B cell (primary cell): ENCODE measurements around the gene AIFM2. TPM values are rescaled to one million over a fixed set of nuclear protein-coding genes. Genes with fewer than 3 reads are reported as not detected.

Experiments
- ATAC-seq: fragments of 200-7000 bp; cut with Tn5 transposase; one replicate; pipeline ENCODE4 v1.10.0; 2021; ENCODE audit warnings: low read depth, mild to moderate bottlenecking, moderate number of reproducible peaks, moderate library complexity
- CTCF ChIA-PET: fragments of 350-600 bp; sonication (Branson Sonifier 250); formaldehyde crosslinking; loops from one replicate; lab custom pipeline; 2021; ENCODE audit warnings: antibody characterized with exemption, inconsistent platforms; lab: Charles Lee
- POLR2A ChIA-PET: fragments of 350-600 bp; sonication (Branson Sonifier 250); formaldehyde crosslinking; loops from one replicate; lab custom pipeline; 2021; ENCODE audit warnings: antibody characterized with exemption; lab: Charles Lee
- DNase-seq: peaks from one replicate; pipeline ENCODE4 v3.0.0; 2013
- H2AFZ ChIP-seq: 2 replicates; pipeline ENCODE4 v1.6.1; 2012; ENCODE audit warnings: mild to moderate bottlenecking, low read depth, low read length; ENCODE audit not compliant: insufficient read depth, poor library complexity, severe bottlenecking
- H3K27ac ChIP-seq, 2 donors: 1 replicate in 1 of 2; 2 replicates in 1 of 2; pipeline ENCODE4 v1.5.1; 2012 to 2013; ENCODE audit warnings: low read length in 2 of 2, mild to moderate bottlenecking in 2 of 2, moderate library complexity in 1 of 2
- H3K27me3 ChIP-seq, 4 experiments: fragments of 200-600 bp in 1 of 4; sonication (generic) in 1 of 4; replicated peaks in 1 of 4; 1 replicate in 2 of 4; 2 replicates in 2 of 4; pipeline versions ENCODE4 v1.6.1 to v1.7.0; 2013 to 2016; ENCODE audit warnings: low read length in 3 of 4, mild to moderate bottlenecking in 2 of 4, mixed read lengths in 1 of 4, moderate library complexity in 1 of 4; ENCODE audit not compliant: insufficient read depth in 4 of 4, control insufficient read depth in 3 of 4; ENCODE audit errors: control extremely low read depth in 1 of 4
- H3K36me3 ChIP-seq, 2 experiments: replicated peaks in 1 of 2; 1 replicate in 1 of 2; 2 replicates in 1 of 2; pipeline versions ENCODE4 v1.6.1 to v1.7.1; 2013; ENCODE audit warnings: low read length in 1 of 2; ENCODE audit not compliant: insufficient read depth in 2 of 2, control insufficient read depth in 1 of 2; ENCODE audit errors: control extremely low read depth in 1 of 2, extremely low read depth in 1 of 2
- H3K4me1 ChIP-seq, 2 donors: fragments of 200-600 bp in 1 of 2; sonication (generic) in 1 of 2; 1 replicate in 1 of 2; 2 replicates in 1 of 2; pipeline versions ENCODE4 v1.5.1 to v1.6.1; 2013 to 2017; ENCODE audit warnings: low read length in 2 of 2; ENCODE audit not compliant: control insufficient read depth in 2 of 2, insufficient read depth in 2 of 2
- H3K4me2 ChIP-seq: replicated peaks from 2 replicates; pipeline ENCODE3; 2012; ENCODE audit warnings: mild to moderate bottlenecking, low read depth, low read length; ENCODE audit not compliant: poor library complexity, severe bottlenecking
- H3K4me3 ChIP-seq, 5 experiments: fragments of 200-600 bp in 1 of 5; sonication (generic) in 1 of 5; 1 replicate in 3 of 5; 2 replicates in 2 of 5; pipeline versions ENCODE4 v1.5.1 to v1.7.0; 2011 to 2016; ENCODE audit warnings: low read length in 4 of 5, mild to moderate bottlenecking in 4 of 5, low read depth in 2 of 5, control low read depth in 1 of 5, moderate library complexity in 1 of 5; ENCODE audit not compliant: insufficient read depth in 1 of 5; ENCODE audit errors: control extremely low read depth in 1 of 5, extremely low read depth in 1 of 5
- H3K79me2 ChIP-seq: fragments of 200-600 bp; sonication (generic); one replicate; pipeline ENCODE4 v1.6.0; 2016; ENCODE audit warnings: low read length; ENCODE audit not compliant: control insufficient read depth, insufficient read depth
- H3K9ac ChIP-seq: fragments of 200-600 bp; sonication (generic); 2 replicates; pipeline ENCODE4 v1.6.1; 2017; ENCODE audit warnings: mild to moderate bottlenecking, low read length, moderate library complexity
- H3K9me3 ChIP-seq, 3 donors: one replicate each; pipeline versions ENCODE4 v1.6.1 to v1.7.1; 2013; ENCODE audit warnings: low read length in 2 of 3; ENCODE audit not compliant: control insufficient read depth in 2 of 3, insufficient read depth in 1 of 3; ENCODE audit errors: control extremely low read depth in 1 of 3
- H4K20me1 ChIP-seq: 2 replicates; pipeline ENCODE4 v1.6.0; 2012; ENCODE audit warnings: mild to moderate bottlenecking, low read length; ENCODE audit not compliant: insufficient read depth, control insufficient read depth, poor library complexity, severe bottlenecking
- H3K27ac Mint-ChIP-seq: one replicate; pipeline ENCODE4 v1.8.0; 2021; ENCODE audit warnings: mixed read lengths
- H3K27me3 Mint-ChIP-seq: one replicate; pipeline ENCODE4 v1.8.0; 2021; ENCODE audit warnings: mixed read lengths
- H3K4me1 Mint-ChIP-seq: one replicate; pipeline ENCODE4 v1.8.0; 2021; ENCODE audit warnings: mixed read lengths
- H3K4me3 Mint-ChIP-seq: one replicate; pipeline ENCODE4 v1.8.0; 2021; ENCODE audit warnings: mixed read lengths
- H3K9me3 Mint-ChIP-seq: one replicate; pipeline ENCODE4 v1.8.0; 2022; ENCODE audit warnings: mixed read lengths; ENCODE audit not compliant: insufficient read depth
- EZH2 ChIP-seq: IDR thresholded peaks from 2 replicates; pipeline ENCODE4 v1.6.1; 2012; ENCODE audit warnings: borderline replicate concordance, low read depth, mild to moderate bottlenecking, moderate library complexity, low read length; ENCODE audit not compliant: insufficient read depth, poor library complexity, severe bottlenecking
- WGBS: methylation state at CpG from one replicate; pipeline ENCODE4 v1.1.5; 2013; ENCODE audit warnings: missing lambda C conversion rate; ENCODE audit not compliant: insufficient coverage; 5-methylcytosine and 5-hydroxymethylcytosine counted together
- intact Hi-C: fragments of 100-400 bp; cut with micrococcal nuclease; formaldehyde crosslinking; loops from one replicate; pipeline ENCODE4 v1.10.0; 2022
- polyA plus RNA-seq: library from polyadenylated mRNA; depleted of rRNA; stranded (reverse); fragments of >200 nt; gene quantifications from 2 replicates; pipeline ENCODE4 v1.2.3, GENCODE V29; 2012
- total RNA-seq, 2 donors: library from RNA; stranded (reverse); fragments of 120-200 nt in 1 of 2; gene quantifications; 1 replicate in 1 of 2; 2 replicates in 1 of 2; pipeline versions ENCODE4 v1.2.3 to v1.2.4, GENCODE V29; 2013 to 2022
- TF ChIP-seq, protein P1 (sequence below): fragments of 200-600 bp; IDR thresholded peaks from one replicate; pipeline ENCODE4 v1.8.0; 2022; ENCODE audit warnings: antibody characterized with exemption, mild to moderate bottlenecking

AIFM2 gene
- total and polyA plus RNA-seq, 2 donors (not counting 1 experiment from before 2014, with no cell fraction given) = 5.6 to 8.1 TPM

DNA sequence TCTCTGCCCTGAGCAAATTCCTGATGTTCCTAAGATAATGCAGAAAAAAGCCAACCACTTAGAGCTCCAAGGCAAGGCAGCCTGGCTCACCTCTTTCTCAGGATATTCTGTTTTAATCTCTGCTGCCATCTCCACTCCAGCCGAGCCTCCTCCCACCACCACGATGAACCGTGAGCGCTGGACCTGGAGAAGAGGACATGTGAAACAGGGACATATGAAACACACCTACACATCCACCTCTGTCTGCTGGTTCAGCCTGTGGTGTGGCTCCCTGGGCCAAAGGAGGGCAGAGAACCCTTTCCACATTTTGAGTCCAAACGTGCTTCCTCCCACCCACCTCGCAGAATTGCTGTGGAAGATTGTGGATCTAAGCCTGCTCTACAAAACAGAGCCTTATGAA is 12.2 kb downstream of the AIFM2 start:
- Mint-ChIP-seq H3K27me3 (no peaks in the 10 kb centered on the region), H3K4me3 (no peak overlapping the region), H3K9me3 (no peaks in the 10 kb centered on the region), H3K4me1 (peaks cover 6% of the 10 kb centered on the region), H3K27ac (no peak overlapping the region)
- ChIA-PET CTCF (interaction anchor here (7.5 kb wide), 1 partner anchor 24 kb away, joined by 131 read pairs; the partner anchor contains the start of gene TYSND1), POLR2A (no interaction called here)
- H2AFZ ChIP-seq = no peak overlapping the region
- H3K36me3 ChIP-seq = peaks cover 0 to 6% of the 10 kb centered on the region in 2 experiments
- 100% methylated on average over 4 of the region's 6 CpGs for WGBS
- no peak overlapping the region for H3K4me3 ChIP-seq
- H3K9ac ChIP-seq = no peak overlapping the region
- no peak overlapping the region for H3K4me2 ChIP-seq
- H4K20me1 ChIP-seq = no peaks in the 10 kb centered on the region
- no peaks in the 10 kb centered on the region for H3K79me2 ChIP-seq
- no peaks in the 10 kb centered on the region for H3K27me3 ChIP-seq
- peaks cover 0 to 4% of the 10 kb centered on the region in 2 donors for H3K4me1 ChIP-seq
- ATAC-seq = no peak
- no peak overlapping the region for H3K27ac ChIP-seq
- no peaks in the 10 kb centered on the region for H3K9me3 ChIP-seq
- no peak for DNase-seq
- intact Hi-C loops = no loop called here
- TF ChIP-seq, protein P1, sequence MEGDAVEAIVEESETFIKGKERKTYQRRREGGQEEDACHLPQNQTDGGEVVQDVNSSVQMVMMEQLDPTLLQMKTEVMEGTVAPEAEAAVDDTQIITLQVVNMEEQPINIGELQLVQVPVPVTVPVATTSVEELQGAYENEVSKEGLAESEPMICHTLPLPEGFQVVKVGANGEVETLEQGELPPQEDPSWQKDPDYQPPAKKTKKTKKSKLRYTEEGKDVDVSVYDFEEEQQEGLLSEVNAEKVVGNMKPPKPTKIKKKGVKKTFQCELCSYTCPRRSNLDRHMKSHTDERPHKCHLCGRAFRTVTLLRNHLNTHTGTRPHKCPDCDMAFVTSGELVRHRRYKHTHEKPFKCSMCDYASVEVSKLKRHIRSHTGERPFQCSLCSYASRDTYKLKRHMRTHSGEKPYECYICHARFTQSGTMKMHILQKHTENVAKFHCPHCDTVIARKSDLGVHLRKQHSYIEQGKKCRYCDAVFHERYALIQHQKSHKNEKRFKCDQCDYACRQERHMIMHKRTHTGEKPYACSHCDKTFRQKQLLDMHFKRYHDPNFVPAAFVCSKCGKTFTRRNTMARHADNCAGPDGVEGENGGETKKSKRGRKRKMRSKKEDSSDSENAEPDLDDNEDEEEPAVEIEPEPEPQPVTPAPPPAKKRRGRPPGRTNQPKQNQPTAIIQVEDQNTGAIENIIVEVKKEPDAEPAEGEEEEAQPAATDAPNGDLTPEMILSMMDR = no peak
- TF ChIP-seq EZH2 = no peak

DNA sequence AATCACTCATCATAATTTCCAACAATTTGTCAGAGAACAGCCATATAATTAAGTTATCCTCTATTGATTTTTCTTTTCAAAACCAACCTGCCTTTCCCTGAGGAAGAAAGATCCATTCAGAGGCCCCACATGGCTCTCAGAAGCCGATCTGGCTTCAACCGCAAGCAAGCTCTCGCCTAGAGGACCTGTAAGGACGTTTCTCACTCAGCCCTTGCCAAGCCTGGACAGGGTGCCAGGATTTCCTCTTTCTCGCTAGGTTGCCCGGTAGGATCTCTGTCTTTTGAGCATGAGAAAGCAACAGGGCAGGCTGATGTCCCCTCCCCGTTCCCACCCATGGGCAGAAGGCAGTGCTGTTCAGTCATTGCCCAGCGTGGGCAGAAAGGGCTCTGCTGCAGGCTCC is 13.0 kb downstream of the AIFM2 start:
- no peak overlapping the region for H3K4me2 ChIP-seq
- ATAC-seq (no peak), DNase-seq (no peak)
- H3K27me3 ChIP-seq = no peaks in the 10 kb centered on the region
- intact Hi-C loops = no loop called here
- Mint-ChIP-seq H3K4me1 (peaks cover 6% of the 10 kb centered on the region), H3K4me3 (no peak overlapping the region), H3K9me3 (no peaks in the 10 kb centered on the region), H3K27me3 (no peaks in the 10 kb centered on the region), H3K27ac (no peak overlapping the region)
- no peak overlapping the region for H3K9ac ChIP-seq
- no peaks in the 10 kb centered on the region for H3K9me3 ChIP-seq
- ChIA-PET POLR2A (no interaction called here), CTCF (interaction anchor here (1.2 to 7.5 kb wide), 2 partner anchors 25 to 205 kb away, joined by 4 to 131 read pairs; partner anchors contain the start of gene TYSND1)
- no peak overlapping the region for H3K4me3 ChIP-seq
- H3K36me3 ChIP-seq = peaks cover 1 to 6% of the 10 kb centered on the region in 2 experiments
- no peaks in the 10 kb centered on the region for H4K20me1 ChIP-seq
- H3K4me1 ChIP-seq = peaks cover 0 to 4% of the 10 kb centered on the region in 2 donors
- no peaks in the 10 kb centered on the region for H3K79me2 ChIP-seq
- 95% methylated on average over 8 of the region's 8 CpGs for WGBS
- H3K27ac ChIP-seq = no peak overlapping the region
- TF ChIP-seq, protein P1 = no peak
- TF ChIP-seq EZH2 = no peak
- no peak overlapping the region for H2AFZ ChIP-seq
